GM12878 (cell line): Measurements from ENCODE around the gene TGFBR3. TPM values are rescaled to one million over a fixed set of nuclear protein-coding genes. Genes with fewer than 3 reads are reported as not detected.

Source experiments
- ATAC-seq: fragments of 200-7000 bp; cut with Tn5 transposase; 3 replicates; pipeline ENCODE4 v1.9.1; 2020; ENCODE audit warnings: mild to moderate bottlenecking, moderate library complexity
- BruUV-seq: library from RNA; stranded (reverse); fragments of 400-500 nt; replicated peaks from 2 replicates; lab custom pipeline; 2021; lab: Mats Ljungman, UMichigan
- CTCF ChIA-PET: fragments of 300-600 bp; sonication (Branson Sonifier 250); formaldehyde crosslinking; extraction: SDS; loops from one replicate; lab custom pipeline; 2021; ENCODE audit warnings: inconsistent platforms; lab: Yijun Ruan, JAX
- POLR2A ChIA-PET: fragments of 350-600 bp; formaldehyde crosslinking; extraction: SDS; loops from one replicate; lab custom pipeline; 2021; ENCODE audit warnings: inconsistent platforms; lab: Charles Lee
- RAD21 ChIA-PET: fragments of 300-600 bp; sonication (Branson Sonifier 250); formaldehyde crosslinking; loops from one replicate; lab custom pipeline; 2023; ENCODE audit warnings: antibody characterized with exemption; ENCODE audit not compliant: unreplicated experiment; lab: Charles Lee
- SMC1A ChIA-PET: fragments of 300-600 bp; sonication (Branson Sonifier 250); formaldehyde crosslinking; loops from one replicate; lab custom pipeline; 2023; ENCODE audit not compliant: unreplicated experiment, uncharacterized antibody; lab: Charles Lee
- DNase-seq: peaks from one replicate; pipeline ENCODE4 v3.0.0-alpha.2; 2011; ENCODE audit warnings: low read depth, low spot score
- FAIRE-seq: peaks from 3 replicates; lab custom pipeline; 2011; peaks lifted over from hg19 to GRCh38; lab: Jason Lieb, UNC
- H2AFZ ChIP-seq: 2 replicates; pipeline ENCODE4 v1.6.0; 2011; ENCODE audit warnings: low read depth, low read length, control low read depth; ENCODE audit not compliant: control insufficient read depth
- H3K27ac ChIP-seq: 2 replicates; pipeline ENCODE4 v1.5.1; 2011; ENCODE audit warnings: control low read depth; ENCODE audit not compliant: control insufficient read depth, insufficient read depth
- H3K27me3 ChIP-seq, 2 experiments: replicated peaks in 1 of 2; 2 replicates each; pipeline versions ENCODE4 v1.6.0 to v1.6.1; 2011; ENCODE audit warnings: low read length in 1 of 2; ENCODE audit not compliant: control insufficient read depth in 2 of 2, insufficient read depth in 2 of 2
- H3K36me3 ChIP-seq, 2 experiments: 2 replicates each; pipeline ENCODE4 v1.5.1; 2011; ENCODE audit warnings: low read length in 1 of 2; ENCODE audit not compliant: control insufficient read depth in 2 of 2, insufficient read depth in 2 of 2
- H3K4me1 ChIP-seq: 2 replicates; pipeline ENCODE4 v1.6.1; 2011; ENCODE audit warnings: mild to moderate bottlenecking, low read length, moderate library complexity, mixed read lengths; ENCODE audit not compliant: control insufficient read depth, insufficient read depth
- H3K4me2 ChIP-seq: 2 replicates; pipeline ENCODE4 v1.6.0; 2011; ENCODE audit warnings: control low read depth; ENCODE audit not compliant: control insufficient read depth, insufficient read depth
- H3K4me3 ChIP-seq: fragments of 200-600 bp; sonication (generic); 2 replicates; pipeline ENCODE4 v1.5.1; 2016
- H3K79me2 ChIP-seq: 2 replicates; pipeline ENCODE4 v1.6.0; 2011; ENCODE audit warnings: low read length; ENCODE audit not compliant: control insufficient read depth, insufficient read depth
- H3K9ac ChIP-seq: 2 replicates; pipeline ENCODE4 v1.8.0; 2011; ENCODE audit warnings: low read length, control low read depth, mixed read lengths; ENCODE audit not compliant: control insufficient read depth, insufficient read depth
- H3K9me3 ChIP-seq: replicated peaks from 3 replicates; pipeline ENCODE4 v1.5.1; 2011; ENCODE audit warnings: mild to moderate bottlenecking, low read length; ENCODE audit not compliant: control insufficient read depth, insufficient read depth
- H4K20me1 ChIP-seq: 2 replicates; pipeline ENCODE4 v1.6.0; 2011; ENCODE audit not compliant: control insufficient read depth, insufficient read depth
- FOXM1 ChIP-seq: IDR thresholded peaks from 2 replicates; pipeline ENCODE4 v1.6.1; 2012; ENCODE audit warnings: low read depth, mild to moderate bottlenecking, inconsistent platforms, low read length, moderate library complexity
- GATAD2B ChIP-seq: fragments of 450-650 bp; conservative IDR thresholded peaks from 2 replicates; pipeline ENCODE4 v1.6.1; 2017; ENCODE audit warnings: low read depth, mild to moderate bottlenecking, moderate library complexity
- KDM1A ChIP-seq: fragments of 200-600 bp; sonication (generic); IDR thresholded peaks from 2 replicates; pipeline ENCODE4 v1.6.1; 2016; ENCODE audit warnings: borderline replicate concordance
- RFX5 ChIP-seq: IDR thresholded peaks from 2 replicates; pipeline ENCODE4 v1.6.1; 2011; ENCODE audit warnings: low read depth, low read length, improper control_type of control experiment
- RUNX3 ChIP-seq: IDR thresholded peaks from 2 replicates; pipeline ENCODE4 v1.6.1; 2012; ENCODE audit warnings: low read length, inconsistent platforms
- SMARCA5 ChIP-seq: fragments of 450-650 bp; IDR thresholded peaks from 2 replicates; pipeline ENCODE4 v1.6.1; 2017; ENCODE audit warnings: mild to moderate bottlenecking
- WRNIP1 ChIP-seq: IDR thresholded peaks from 2 replicates; pipeline ENCODE4 v1.6.1; 2011; ENCODE audit warnings: low read depth, low read length, improper control_type of control experiment, borderline replicate concordance
- WGBS: methylation state at CpG from one replicate; pipeline ENCODE4 v1.1.6; 2016; ENCODE audit warnings: low lambda C conversion rate; ENCODE audit not compliant: insufficient replicate concordance, insufficient coverage; ENCODE audit errors: missing lambda C conversion rate; 5-methylcytosine and 5-hydroxymethylcytosine counted together
- in situ Hi-C: fragments of 300-500 bp; cut with MboI; formaldehyde crosslinking; loops from 9 replicates; pipeline ENCODE4 v1.14.3; 2018; ENCODE audit warnings: mixed read lengths
- intact Hi-C: fragments of 100-400 bp; cut with micrococcal nuclease; formaldehyde crosslinking; loops from one replicate; pipeline ENCODE4 v1.14.2; 2022; ENCODE audit not compliant: unreplicated experiment
- polyA plus RNA-seq, 11 experiments: library from polyadenylated mRNA; depleted of rRNA in 4 of 11; unstranded in 6 of 11; stranded (reverse) in 5 of 11; fragments of >200 nt; fragmentation: Nextera tagmentation in 4 of 11; fragmentation: Illumina TruSeq in 1 of 11; extraction: Ambion mirVana in 4 of 11; extraction: Trizol in 1 of 11; gene quantifications; 1 replicate in 1 of 11; 2 replicates in 10 of 11; pipeline versions ENCODE4 v1.2.1 to v1.2.3, GENCODE V29; 2011 to 2016; ENCODE audit warnings: inconsistent platforms in 2 of 11, missing spikeins in 2 of 11, low read depth in 1 of 11
- total RNA-seq, 4 experiments: library from RNA; depleted of rRNA in 3 of 4; stranded (reverse); fragments of >200 nt in 3 of 4; fragmentation: Illumina TruSeq in 1 of 4; extraction: Trizol in 1 of 4; gene quantifications; 2 replicates each; pipeline versions ENCODE4 v1.2.1 to v1.2.3, GENCODE V29; 2013 to 2021
- TF ChIP-seq, protein P1 (sequence below): IDR thresholded peaks from 2 replicates; pipeline ENCODE4 v1.6.1; 2012; ENCODE audit warnings: mild to moderate bottlenecking, low read depth, low read length
- TF ChIP-seq, protein P2 (sequence below): fragments of 450-650 bp; IDR thresholded peaks from 2 replicates; pipeline ENCODE4 v1.6.1; 2017; ENCODE audit warnings: mild to moderate bottlenecking, moderate library complexity
- TF ChIP-seq, protein P3 (sequence below): IDR thresholded peaks from 2 replicates; pipeline ENCODE4 v1.6.1; 2012; ENCODE audit warnings: low read length, inconsistent platforms
- TF ChIP-seq, protein P4 (sequence below): IDR thresholded peaks from 2 replicates; pipeline ENCODE4 v1.6.1; 2011; ENCODE audit warnings: mild to moderate bottlenecking, low read depth, low read length, moderate library complexity; ENCODE audit not compliant: insufficient replicate concordance

Gene TGFBR3
- total and polyA plus RNA-seq, 10 of the 15 experiments (the other 5 are each of a cell fraction or from before 2014, with no cell fraction given): 2.7 to 16.5 (median 12.6) TPM

DNA sequence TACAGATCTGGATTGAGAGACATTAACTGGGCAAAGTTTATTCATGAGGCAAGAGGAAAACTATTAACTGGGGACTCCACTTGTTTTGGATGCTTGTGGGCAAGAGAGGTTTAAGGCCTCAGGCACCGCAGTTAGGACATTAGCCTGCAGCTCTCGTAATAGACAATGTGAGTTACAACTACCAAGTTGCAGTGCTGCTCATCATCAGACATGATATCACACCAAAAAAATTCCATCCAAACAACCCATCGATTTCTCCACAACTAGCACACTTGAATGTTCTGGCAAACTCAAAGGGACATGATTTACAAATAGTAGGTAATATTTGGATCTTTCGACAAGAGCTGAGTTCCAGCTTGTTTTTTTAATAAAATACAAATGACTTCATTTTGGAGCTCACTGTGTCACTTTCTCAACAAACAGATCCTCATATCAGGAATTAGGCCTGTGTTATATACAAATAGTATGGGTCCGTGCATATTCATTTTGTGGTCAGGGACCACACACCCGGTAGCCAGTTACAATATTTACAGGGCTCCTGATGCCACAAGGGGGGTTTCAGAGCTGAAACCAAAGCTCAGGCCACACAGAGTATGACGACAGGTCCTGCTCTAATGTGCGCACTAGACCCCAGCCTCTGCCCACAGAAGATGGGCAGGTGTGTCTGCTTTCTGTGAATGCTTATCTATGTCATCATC, 128.0 kb downstream of the TGFBR3 start (continued):
- TF ChIP-seq, protein P1, sequence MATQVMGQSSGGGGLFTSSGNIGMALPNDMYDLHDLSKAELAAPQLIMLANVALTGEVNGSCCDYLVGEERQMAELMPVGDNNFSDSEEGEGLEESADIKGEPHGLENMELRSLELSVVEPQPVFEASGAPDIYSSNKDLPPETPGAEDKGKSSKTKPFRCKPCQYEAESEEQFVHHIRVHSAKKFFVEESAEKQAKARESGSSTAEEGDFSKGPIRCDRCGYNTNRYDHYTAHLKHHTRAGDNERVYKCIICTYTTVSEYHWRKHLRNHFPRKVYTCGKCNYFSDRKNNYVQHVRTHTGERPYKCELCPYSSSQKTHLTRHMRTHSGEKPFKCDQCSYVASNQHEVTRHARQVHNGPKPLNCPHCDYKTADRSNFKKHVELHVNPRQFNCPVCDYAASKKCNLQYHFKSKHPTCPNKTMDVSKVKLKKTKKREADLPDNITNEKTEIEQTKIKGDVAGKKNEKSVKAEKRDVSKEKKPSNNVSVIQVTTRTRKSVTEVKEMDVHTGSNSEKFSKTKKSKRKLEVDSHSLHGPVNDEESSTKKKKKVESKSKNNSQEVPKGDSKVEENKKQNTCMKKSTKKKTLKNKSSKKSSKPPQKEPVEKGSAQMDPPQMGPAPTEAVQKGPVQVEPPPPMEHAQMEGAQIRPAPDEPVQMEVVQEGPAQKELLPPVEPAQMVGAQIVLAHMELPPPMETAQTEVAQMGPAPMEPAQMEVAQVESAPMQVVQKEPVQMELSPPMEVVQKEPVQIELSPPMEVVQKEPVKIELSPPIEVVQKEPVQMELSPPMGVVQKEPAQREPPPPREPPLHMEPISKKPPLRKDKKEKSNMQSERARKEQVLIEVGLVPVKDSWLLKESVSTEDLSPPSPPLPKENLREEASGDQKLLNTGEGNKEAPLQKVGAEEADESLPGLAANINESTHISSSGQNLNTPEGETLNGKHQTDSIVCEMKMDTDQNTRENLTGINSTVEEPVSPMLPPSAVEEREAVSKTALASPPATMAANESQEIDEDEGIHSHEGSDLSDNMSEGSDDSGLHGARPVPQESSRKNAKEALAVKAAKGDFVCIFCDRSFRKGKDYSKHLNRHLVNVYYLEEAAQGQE: no peak
- TF ChIP-seq RFX5: no peak
- no peak for TF ChIP-seq FOXM1
- no peak for TF ChIP-seq WRNIP1
- no peak for TF ChIP-seq KDM1A

DNA sequence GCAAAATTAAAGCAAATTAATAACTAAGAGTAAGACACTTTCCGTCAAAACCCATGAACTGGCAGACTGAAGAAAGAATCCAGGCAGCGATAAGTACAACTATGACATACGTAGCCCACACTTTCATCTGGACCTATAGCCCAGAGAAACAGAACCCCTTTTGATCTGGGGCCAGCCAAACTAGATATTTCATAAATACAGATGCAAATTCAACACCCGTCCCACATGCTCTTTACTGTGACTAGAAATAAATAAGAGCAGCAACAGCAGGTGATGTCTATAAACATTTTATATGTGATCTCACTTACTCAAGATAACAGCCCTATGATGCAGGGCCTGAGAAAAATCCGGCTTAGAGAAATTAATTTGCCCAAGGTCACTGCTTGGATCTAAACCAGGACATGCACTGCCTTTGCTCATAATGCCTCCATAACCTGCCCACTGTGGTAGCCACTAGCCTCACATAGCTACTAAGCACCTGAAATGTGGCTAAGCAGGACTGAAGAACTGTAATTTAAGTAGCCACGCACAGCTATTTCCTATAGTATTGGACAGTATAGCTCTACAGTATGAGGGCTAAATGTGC, 130.2 kb downstream of the TGFBR3 start:
- BruUV-seq: no TSS peak
- ChIA-PET CTCF (no interaction called here), RAD21 (no interaction called here), POLR2A (no interaction called here), SMC1A (no interaction called here)
- no peak overlapping the region for H3K4me3 ChIP-seq
- H3K9ac ChIP-seq: no peak overlapping the region
- H2AFZ ChIP-seq: no peak overlapping the region
- 85% methylated on average over 6 of the region's 6 CpGs for WGBS
- intact Hi-C loops (no loop called here), in situ Hi-C loops (no loop called here)
- no peak overlapping the region for H3K27ac ChIP-seq
- no peaks in the 10 kb centered on the region for H3K79me2 ChIP-seq
- peaks cover 35% of the 10 kb centered on the region for H3K4me1 ChIP-seq
- DNase-seq: no peak
- no peaks in the 10 kb centered on the region for H3K27me3 ChIP-seq
- FAIRE-seq: no peak
- H3K36me3 ChIP-seq: no peaks in the 10 kb centered on the region
- no peak for ATAC-seq
- H3K4me2 ChIP-seq: no peak overlapping the region
- no peaks in the 10 kb centered on the region; the same call in 2 of the 3 replicates for H3K9me3 ChIP-seq
- H4K20me1 ChIP-seq: no peaks in the 10 kb centered on the region
- no peak for TF ChIP-seq SMARCA5
- TF ChIP-seq, protein P2, sequence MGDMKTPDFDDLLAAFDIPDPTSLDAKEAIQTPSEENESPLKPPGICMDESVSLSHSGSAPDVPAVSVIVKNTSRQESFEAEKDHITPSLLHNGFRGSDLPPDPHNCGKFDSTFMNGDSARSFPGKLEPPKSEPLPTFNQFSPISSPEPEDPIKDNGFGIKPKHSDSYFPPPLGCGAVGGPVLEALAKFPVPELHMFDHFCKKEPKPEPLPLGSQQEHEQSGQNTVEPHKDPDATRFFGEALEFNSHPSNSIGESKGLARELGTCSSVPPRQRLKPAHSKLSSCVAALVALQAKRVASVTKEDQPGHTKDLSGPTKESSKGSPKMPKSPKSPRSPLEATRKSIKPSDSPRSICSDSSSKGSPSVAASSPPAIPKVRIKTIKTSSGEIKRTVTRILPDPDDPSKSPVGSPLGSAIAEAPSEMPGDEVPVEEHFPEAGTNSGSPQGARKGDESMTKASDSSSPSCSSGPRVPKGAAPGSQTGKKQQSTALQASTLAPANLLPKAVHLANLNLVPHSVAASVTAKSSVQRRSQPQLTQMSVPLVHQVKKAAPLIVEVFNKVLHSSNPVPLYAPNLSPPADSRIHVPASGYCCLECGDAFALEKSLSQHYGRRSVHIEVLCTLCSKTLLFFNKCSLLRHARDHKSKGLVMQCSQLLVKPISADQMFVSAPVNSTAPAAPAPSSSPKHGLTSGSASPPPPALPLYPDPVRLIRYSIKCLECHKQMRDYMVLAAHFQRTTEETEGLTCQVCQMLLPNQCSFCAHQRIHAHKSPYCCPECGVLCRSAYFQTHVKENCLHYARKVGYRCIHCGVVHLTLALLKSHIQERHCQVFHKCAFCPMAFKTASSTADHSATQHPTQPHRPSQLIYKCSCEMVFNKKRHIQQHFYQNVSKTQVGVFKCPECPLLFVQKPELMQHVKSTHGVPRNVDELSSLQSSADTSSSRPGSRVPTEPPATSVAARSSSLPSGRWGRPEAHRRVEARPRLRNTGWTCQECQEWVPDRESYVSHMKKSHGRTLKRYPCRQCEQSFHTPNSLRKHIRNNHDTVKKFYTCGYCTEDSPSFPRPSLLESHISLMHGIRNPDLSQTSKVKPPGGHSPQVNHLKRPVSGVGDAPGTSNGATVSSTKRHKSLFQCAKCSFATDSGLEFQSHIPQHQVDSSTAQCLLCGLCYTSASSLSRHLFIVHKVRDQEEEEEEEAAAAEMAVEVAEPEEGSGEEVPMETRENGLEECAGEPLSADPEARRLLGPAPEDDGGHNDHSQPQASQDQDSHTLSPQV: no peak
- TF ChIP-seq FOXM1: no peak
- no peak for TF ChIP-seq RUNX3
- TF ChIP-seq, protein P3, sequence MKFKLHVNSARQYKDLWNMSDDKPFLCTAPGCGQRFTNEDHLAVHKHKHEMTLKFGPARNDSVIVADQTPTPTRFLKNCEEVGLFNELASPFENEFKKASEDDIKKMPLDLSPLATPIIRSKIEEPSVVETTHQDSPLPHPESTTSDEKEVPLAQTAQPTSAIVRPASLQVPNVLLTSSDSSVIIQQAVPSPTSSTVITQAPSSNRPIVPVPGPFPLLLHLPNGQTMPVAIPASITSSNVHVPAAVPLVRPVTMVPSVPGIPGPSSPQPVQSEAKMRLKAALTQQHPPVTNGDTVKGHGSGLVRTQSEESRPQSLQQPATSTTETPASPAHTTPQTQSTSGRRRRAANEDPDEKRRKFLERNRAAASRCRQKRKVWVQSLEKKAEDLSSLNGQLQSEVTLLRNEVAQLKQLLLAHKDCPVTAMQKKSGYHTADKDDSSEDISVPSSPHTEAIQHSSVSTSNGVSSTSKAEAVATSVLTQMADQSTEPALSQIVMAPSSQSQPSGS: no peak
- TF ChIP-seq, protein P4, sequence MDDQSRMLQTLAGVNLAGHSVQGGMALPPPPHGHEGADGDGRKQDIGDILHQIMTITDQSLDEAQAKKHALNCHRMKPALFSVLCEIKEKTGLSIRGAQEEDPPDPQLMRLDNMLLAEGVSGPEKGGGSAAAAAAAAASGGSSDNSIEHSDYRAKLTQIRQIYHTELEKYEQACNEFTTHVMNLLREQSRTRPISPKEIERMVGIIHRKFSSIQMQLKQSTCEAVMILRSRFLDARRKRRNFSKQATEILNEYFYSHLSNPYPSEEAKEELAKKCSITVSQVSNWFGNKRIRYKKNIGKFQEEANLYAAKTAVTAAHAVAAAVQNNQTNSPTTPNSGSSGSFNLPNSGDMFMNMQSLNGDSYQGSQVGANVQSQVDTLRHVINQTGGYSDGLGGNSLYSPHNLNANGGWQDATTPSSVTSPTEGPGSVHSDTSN: no peak
- no peak for TF ChIP-seq GATAD2B
